GM19025 (cell line): Measurements from ENCODE around the gene MAP2K2.

ENCODE experiments used
- ATAC-seq: cut with Tn5 transposase; IDR thresholded peaks from one replicate; pipeline ENCODE4 v1.9.1; 2021; ENCODE audit warnings: mild to moderate bottlenecking, low read depth, moderate library complexity; ENCODE audit not compliant: unreplicated experiment

The MAP2K2 gene

DNA sequence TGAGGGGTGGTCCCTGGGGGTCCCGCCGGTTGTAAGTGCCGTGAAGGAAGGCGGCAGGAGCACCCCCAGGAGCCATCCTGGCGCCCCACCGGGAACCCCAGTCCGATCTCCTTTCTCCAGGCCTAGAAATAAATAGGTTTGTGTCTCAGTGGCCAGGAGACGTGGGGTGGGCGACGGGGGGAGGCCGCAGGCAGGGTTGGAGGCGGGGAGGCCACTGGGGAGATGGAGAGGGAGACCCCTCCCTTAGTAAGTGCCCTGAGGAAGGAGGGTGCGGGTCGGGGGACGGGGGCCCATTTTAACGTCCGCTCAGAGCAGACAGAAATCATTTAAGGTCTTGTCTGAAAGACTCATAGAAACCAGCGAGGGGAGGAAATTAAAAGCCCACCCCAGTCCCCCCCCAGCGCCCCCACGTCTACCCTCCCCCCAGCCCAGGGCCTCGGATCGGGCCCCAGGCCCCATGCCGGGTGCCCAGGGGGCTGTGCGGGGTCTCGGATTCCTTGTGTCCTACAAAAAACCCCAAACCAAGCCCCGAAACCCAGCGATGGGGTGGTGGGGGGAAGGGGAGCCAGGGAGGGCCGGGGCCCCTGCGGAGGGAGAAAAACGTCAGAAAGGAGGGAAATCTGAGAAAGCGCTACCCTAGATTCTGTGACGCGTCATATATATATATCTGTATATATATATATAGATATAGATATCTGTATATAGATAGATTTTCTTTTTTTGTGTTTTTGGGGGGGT lies 76.8 kb downstream of the MAP2K2 start:
- ATAC-seq, result no peak

DNA sequence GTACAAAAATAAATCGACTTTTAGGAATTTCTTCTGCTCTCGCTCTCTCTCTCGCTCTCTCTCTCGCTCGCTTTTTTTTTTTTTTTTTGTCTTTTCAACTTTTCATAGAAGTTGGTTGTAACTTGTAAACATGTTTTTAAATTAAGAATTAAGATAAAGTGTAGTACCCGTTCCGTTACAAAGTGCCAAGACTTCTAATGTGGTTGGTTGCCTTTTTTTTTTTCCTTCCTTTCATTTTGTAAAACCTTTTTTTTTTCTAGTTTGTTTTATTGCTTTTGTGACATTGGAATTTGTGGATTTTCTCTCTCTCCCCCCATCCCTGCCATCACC lies 77.6 kb downstream of the MAP2K2 start:
- no peak for ATAC-seq

GRCh38 chr19:4045597-4046361 lies 78.1 kb downstream of the MAP2K2 start:
- ATAC-seq, result no peak

DNA sequence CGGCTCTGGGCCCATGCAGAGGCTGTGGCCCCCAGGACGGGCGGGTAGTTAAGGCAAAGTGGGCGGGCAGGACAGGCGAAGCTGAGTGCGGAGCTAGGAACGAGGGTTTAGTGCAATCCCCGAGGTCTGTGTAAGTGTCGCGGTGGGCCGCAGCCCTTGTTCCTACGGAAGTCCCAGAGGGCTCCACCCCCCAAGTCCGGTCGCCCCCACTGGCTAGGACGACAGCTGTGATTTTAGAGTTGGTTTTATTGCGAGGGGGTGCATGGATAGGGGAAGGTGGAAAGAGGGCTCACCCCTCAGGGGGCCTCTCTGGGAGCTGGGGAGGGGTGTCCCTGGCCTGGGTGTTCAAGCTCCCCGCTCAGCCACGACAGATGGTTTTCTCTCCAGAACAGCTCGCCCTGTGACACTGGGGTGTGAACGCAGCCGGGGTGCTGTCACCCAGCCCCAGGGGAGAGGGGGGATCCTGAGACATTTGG lies 78.9 kb downstream of the MAP2K2 start:
- no peak for ATAC-seq

DNA sequence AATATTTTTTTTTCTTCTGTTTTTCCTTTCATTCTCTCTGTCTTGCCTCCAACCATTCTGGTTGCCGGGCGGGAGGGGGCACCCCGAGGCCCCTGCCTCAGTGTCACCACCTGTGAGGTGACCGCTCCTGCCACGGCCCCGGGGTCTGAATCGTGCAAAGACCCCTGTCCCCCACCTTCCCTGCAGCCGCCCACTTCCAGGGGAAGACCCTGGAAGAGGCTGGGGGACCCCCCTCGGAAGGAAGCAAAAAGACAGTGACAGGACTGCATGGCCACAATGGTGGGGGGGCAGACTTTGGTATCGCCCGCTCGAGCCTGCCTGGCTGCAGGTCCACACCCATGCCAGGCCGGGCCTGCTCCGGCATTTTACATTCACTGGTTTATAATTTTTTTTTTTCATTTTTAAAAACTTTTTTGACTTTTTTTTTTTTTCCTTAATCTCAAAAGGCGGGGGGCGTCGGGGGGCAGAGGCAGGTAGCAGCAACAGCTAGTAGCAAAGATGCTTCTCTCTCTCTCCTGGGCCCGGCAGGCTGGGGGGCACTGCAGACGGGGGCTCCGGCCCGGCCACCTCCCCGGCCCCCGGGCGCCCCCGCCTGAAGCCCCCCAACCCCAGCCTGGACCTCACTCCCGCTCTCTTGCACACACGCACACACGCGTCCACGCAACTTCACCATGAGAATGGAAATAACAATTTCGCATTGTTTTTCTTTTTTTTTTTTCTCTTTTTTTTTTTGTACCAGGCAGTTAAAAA lies 79.8 kb downstream of the MAP2K2 start:
- ATAC-seq, result no peak

DNA sequence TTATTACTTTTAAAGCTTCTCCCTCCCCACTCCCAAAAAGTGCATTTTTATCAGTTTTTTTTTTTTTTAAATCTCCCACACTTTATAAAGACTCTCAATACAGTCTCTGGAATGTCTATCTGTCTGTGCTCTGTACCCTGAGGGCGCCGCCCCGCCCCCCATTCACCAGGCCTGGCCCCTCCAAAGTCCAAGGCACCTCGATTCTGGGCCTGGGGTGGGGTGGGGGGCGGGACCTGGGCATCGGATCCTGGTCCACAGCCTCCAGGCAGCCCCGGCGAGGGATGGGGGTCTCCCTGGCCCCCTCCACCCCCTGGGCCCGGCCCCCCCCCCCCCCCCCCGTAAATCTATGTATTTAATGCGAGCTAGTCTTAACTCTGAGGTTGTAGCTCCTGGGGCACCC lies 80.5 kb downstream of the MAP2K2 start:
- no peak for ATAC-seq

- no peak for ATAC-seq
These were observed 81.2 kb downstream of the MAP2K2 start for GRCh38 chr19:4042731-4043082.

DNA sequence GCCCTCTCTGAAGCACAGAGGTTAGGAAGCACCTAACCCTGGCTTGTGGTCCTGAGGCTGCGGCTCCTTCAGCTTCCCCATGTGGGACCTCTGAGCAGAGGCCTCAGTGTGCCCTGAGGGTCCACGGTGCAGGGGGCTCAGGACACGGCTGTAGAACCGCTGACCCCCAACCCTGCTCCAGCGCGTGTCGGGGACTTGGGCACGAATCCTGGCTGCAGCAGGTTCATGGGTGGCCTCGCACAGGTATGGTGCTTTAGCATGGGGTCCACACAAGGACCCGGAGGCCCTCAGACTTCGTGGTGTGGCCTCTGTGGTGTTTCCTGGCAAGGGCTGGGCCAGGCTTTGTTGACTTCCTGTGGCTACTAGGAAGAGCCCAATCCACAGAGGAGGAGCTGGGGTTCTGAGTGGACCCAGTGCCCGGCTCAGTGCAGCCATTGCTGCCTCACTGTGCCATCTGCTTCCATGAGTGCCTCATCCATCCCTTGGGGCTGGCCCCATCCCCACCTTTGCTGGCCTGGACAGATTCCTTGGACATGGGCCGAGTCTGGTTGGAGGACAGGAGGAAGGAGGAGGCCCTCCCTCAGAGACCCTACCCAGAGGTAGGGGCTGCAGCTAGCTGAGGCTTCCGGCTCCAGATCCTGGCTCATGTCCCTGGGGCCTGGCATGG lies 81.7 kb downstream of the MAP2K2 start:
- ATAC-seq, result no peak
